GM12872 (cell line): Measurements from ENCODE around the gene CPVL.

Source experiments
- TF ChIP-seq, protein P1 (sequence below): IDR thresholded peaks from 3 replicates; pipeline ENCODE4 v1.5.1; 2011; ENCODE audit warnings: low read depth, mild to moderate bottlenecking, low read length, moderate library complexity; ENCODE audit not compliant: insufficient read depth

Gene CPVL

DNA sequence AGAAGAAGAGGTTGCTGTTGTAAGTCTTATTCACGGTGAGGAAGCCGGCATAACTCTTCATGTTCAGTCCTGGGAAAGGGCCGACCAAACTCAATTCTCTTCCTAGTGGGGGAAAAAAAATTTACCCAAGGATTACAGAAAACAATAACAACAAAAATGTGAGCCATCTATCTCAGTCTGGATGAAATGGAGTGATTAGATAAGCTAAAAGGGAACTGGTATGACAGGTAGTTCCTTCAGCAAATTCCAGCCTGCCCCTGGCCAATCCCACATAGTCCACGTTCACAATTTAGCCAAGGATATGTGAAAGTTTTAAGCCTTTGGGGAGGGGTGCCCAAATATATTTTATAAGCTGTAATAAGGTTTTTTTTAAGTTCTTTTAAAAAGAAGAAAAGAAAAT is 33.6 kb downstream of the CPVL start:
- TF ChIP-seq, protein P1, sequence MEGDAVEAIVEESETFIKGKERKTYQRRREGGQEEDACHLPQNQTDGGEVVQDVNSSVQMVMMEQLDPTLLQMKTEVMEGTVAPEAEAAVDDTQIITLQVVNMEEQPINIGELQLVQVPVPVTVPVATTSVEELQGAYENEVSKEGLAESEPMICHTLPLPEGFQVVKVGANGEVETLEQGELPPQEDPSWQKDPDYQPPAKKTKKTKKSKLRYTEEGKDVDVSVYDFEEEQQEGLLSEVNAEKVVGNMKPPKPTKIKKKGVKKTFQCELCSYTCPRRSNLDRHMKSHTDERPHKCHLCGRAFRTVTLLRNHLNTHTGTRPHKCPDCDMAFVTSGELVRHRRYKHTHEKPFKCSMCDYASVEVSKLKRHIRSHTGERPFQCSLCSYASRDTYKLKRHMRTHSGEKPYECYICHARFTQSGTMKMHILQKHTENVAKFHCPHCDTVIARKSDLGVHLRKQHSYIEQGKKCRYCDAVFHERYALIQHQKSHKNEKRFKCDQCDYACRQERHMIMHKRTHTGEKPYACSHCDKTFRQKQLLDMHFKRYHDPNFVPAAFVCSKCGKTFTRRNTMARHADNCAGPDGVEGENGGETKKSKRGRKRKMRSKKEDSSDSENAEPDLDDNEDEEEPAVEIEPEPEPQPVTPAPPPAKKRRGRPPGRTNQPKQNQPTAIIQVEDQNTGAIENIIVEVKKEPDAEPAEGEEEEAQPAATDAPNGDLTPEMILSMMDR = no peak

DNA sequence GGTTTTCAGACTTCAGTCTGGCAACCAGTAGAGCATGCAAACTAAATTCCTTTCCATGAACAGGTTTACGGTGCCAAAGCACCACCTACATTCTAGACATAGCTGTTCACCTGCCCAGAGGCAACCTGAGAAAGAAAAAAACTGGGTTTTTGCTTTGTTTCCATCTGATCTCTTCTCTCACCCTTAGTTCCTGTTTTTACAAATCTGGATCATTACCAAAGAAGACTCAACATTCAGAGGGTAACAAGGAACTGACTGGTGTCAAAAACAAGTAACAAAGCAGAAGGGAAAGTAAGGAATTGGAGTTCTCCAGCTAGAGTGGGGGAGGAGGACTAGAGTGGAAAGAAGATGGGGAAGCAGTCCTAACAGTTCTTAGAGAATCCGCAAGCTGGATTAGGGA is 36.4 kb downstream of the CPVL start:
- TF ChIP-seq, protein P1 = no peak

DNA sequence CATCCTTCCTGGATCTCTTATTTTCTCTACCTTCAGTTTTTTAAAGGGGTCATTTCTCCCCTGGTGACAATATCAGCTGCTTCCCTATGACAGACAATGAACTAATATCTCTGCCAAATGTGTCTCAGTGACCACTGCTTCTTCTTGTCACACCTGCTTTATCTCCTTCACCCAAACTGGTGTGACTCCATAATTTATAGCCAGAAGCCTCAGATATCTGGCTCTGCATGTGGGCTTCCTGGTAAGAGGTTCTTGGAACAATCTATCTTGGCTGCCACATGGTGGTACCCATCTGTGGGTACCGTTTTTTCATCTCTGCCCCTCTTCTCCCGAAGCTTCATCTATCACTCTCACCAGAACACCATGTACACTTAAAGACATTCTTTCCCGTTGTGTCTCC is 37.0 kb downstream of the CPVL start:
- TF ChIP-seq, protein P1 = no peak

DNA sequence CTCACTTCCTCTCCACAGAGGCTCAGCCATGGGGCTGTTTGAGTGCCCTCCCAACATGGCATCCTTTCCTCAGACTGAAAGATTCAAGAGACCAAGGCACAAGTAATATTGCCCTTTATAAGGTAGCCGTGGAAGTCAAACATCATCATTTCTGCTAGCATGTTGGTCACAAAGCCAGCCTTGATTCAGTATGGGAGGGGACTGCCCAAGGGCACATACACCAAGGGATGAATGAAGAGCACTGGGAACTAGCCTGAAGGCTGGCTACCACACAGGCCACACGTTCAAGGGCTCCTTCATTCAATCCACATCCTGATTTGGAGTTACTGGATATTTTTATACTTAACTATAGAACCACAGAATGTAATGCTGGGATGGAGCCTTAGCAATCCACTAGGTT is 39.3 kb downstream of the CPVL start:
- TF ChIP-seq, protein P1 = no peak

DNA sequence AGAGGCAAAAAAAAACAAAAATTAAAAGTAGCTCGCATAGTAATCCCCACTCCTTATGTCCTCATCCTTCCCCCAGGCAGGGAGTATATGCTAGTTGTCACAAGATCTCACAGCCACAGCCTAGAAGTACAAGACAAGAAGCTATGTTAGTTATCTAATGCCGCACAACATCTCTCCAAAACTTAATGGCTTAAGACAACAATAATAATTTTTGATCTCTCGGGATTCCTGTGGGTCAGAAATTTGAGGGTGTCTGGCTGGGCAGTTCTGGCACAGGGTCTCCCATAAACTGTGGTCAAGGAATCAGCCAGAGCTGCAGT is 39.7 kb downstream of the CPVL start:
- TF ChIP-seq, protein P1 = no peak

DNA sequence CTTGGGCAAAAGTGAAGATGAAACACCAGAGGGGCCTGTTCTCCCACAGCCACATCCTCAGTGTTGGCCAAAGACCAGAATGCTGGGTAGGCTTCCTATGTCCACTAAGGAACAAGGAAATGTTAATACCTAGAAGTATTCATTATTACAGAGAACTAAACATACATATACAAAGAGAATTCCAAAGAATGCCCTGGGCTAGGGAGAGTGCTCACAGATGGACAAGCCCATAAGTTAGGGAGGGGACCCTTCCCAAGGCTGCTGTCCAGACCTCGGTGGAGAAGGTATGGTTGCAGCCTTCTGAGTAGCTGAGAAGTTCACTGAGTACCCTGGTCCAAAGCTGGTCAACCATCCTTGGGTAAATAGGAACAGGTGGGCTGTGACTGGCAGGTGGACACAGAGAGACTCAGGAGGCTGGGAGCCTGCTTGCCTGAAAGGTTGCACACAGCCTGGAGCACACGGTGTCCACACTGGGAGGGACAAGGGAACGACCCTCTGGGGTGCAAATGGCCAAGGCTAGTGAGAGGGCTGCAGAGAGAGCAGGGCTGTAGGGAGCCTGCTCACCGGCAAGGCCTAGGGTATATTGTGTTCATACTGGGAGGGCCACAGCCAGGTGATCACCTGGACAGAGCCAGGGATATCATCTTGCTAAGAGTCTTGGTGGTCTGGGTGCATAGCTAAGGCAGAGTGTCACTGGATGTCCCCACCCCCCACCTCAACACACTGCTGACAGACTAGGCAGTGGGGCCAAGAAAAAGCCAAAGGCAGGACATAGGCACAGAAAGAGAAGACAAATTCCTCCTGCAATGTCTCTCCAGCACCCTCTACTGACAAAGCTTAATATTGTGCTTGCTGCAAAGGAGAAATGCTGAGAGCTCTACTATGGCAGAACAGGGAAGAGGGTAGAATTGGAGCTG is 40.3 kb downstream of the CPVL start:
- TF ChIP-seq, protein P1 = peak; percentile 85

DNA sequence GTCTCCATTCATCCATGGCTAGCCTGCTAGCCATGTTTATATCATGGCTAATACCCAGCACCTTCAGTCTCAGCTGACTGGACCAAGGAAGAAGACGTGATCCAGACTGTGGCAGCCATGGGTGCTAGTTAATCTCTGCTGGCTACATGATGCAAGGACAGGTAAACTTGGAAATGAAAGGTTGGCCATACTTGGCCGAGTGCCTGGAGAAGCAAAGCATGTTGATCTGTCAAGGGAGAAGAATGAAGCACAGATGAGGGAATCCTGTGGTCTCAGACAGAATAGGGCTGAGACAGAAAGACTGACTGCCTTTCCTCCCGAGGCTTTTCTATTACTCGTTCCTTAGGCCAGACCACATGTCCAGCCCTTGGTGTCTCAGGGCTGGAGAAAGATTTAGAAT is 41.1 kb downstream of the CPVL start:
- TF ChIP-seq, protein P1 = no peak
